Epithelial cell of proximal tubule (primary cell): ENCODE data around the gene NUB1. TPM values are rescaled to one million over a fixed set of nuclear protein-coding genes. Genes with fewer than 3 reads are reported as not detected.

Experiments
- DNase-seq: peaks from one replicate; pipeline ENCODE4 v3.0.0-alpha.2; 2011; ENCODE audit warnings: low read depth
- H3K4me3 ChIP-seq: 2 replicates; pipeline ENCODE4 v1.5.1; 2011; ENCODE audit warnings: low read depth, mild to moderate bottlenecking, low read length
- CTCF ChIP-seq: conservative IDR thresholded peaks from 2 replicates; pipeline ENCODE4 v1.5.1; 2012; ENCODE audit warnings: low read depth, mild to moderate bottlenecking, low read length
- total RNA-seq: library from RNA; depleted of rRNA; stranded (reverse); fragments of >200 nt; gene quantifications from 2 replicates; pipeline ENCODE4 v1.2.3, GENCODE V29; 2015

NUB1 gene
- total RNA-seq, 1 donor from 2014 or later = 70.7 TPM

- no peak for TF ChIP-seq CTCF
- H3K4me3 ChIP-seq = no peak overlapping the region
- no peak for DNase-seq
Measured at GRCh38 chr7:151379534-151380198, 38.1 kb downstream of the NUB1 start.

GRCh38 chr7:151380199-151381097 lies 38.8 kb downstream of the NUB1 start:
- H3K4me3 ChIP-seq = no peak overlapping the region
- DNase-seq = no peak
- no peak for TF ChIP-seq CTCF

GRCh38 chr7:151381098-151381347 lies 39.4 kb downstream of the NUB1 start:
- no peak for TF ChIP-seq CTCF
- no peak overlapping the region for H3K4me3 ChIP-seq
- no peak for DNase-seq

GRCh38 chr7:151381348-151382078 lies 39.9 kb downstream of the NUB1 start:
- H3K4me3 ChIP-seq = no peak overlapping the region
- no peak for DNase-seq
- TF ChIP-seq CTCF = no peak

GRCh38 chr7:151382079-151382885 lies 40.7 kb downstream of the NUB1 start:
- DNase-seq = no peak
- H3K4me3 ChIP-seq = no peak overlapping the region
- no peak for TF ChIP-seq CTCF

- no peak overlapping the region for H3K4me3 ChIP-seq
- DNase-seq = no peak
- TF ChIP-seq CTCF = no peak
Measured at GRCh38 chr7:151383638-151384351, 42.2 kb downstream of the NUB1 start.
